GM18520 (cell line): ENCODE measurements around the gene TXNRD2.
"Not testable (repeated sequence)": the region's sequence is repeated elsewhere in the genome, so short reads cannot be mapped to it uniquely, and the experiment has no call there.

Experiments used
- ATAC-seq: cut with Tn5 transposase; IDR thresholded peaks from one replicate; pipeline ENCODE4 v1.9.1; 2021; ENCODE audit not compliant: unreplicated experiment

The TXNRD2 gene

DNA sequence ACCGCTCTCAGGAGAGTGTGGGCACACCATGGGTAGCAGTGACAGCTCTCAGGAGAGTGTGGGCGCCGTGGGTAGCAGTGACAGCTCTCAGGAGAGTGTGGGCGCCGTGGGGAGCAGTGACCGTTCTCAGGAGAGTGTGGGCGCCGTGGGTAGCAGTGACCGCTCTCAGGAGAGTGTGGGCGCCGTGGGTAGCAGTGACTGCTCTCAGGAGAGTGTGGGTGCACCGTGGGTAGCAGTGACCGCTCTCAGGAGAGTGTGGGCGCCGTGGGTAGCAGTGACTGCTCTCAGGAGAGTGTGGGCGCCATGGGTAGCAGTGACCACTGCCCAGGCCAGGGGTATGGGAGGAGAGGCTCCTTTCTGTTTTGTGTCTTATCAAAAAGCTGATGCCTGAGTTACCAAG is 33.7 kb downstream of the TXNRD2 start:
- ATAC-seq = not testable (repeated sequence)

DNA sequence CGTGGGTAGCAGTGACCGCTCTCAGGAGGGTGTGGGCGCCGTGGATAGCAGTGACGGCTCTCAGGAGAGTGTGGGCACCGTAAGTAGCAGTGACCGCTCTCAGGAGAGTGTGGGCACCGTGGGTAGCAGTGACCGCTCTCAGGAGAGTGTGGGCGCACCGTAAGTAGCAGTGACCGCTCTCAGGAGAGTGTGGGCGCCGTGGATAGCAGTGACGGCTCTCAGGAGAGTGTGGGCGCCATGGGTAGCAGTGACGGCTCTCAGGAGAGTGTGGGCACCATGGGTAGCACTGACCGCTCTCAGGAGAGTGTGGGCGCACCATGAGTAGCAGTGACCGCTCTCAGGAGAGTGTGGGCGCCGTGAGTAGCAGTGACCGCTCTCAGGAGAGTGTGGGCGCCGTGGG is 34.8 kb downstream of the TXNRD2 start:
- ATAC-seq = not testable (repeated sequence)

DNA sequence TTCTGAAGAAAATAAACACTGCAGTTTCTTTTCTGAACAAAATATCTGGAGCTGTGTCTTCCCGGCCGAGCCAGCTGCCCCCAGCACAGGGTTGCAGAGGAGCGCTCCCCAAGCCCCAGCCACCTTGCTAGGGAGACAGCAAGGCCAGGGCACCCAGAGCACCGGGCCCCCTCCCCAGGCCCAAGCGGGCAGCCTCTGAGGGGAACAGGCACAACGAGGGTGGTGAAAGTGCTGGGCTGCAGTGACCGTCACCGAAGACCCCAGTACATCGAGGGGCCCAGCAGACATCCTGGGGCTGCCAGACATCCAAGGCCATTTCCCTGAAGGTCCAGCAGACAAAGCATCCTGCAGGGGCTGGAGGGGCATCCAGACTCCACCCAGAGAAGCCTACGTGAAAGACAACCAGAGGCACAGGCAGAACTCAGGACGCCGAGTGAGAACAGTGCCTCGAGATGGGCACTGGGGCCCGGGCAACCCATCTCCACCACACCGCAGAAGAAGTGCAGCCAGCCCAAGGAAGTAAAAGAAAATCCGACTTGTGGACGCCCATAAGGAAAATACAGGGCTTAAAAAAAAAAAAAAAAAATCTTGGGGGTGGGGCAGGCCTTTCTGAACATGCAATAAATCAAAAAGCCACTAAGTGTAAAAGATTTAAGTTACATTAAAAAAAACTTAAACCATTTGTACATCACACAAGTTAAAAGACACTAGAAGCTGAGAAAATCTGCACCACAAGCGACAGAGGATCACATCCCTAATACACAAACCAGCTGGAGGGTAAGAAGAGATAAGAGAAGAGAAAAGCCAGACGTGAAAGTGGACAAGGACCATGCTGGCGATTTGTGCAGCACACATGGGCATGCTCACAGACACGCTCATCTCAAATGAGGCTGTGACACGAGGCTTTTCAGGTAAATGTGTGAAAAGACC is 36.0 kb downstream of the TXNRD2 start:
- ATAC-seq = no peak

DNA sequence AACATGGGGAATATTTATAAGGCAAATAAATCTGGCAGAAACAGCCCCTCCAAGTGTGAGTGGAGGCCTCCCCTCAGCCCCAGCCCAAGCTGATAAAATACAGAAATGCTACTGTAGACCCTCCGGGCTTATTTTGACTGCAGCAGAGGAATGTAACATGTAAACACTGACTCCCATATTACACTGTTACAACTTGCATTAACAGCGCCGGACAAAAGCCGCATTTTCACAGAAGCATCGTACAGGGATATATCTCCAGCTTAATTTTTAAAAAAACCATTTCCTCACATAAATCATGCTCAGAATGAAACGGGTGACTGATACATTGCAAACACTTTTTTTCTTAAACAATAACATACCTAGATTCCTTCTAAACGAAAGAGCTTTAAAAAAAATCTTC is 36.7 kb downstream of the TXNRD2 start:
- ATAC-seq = no peak

DNA sequence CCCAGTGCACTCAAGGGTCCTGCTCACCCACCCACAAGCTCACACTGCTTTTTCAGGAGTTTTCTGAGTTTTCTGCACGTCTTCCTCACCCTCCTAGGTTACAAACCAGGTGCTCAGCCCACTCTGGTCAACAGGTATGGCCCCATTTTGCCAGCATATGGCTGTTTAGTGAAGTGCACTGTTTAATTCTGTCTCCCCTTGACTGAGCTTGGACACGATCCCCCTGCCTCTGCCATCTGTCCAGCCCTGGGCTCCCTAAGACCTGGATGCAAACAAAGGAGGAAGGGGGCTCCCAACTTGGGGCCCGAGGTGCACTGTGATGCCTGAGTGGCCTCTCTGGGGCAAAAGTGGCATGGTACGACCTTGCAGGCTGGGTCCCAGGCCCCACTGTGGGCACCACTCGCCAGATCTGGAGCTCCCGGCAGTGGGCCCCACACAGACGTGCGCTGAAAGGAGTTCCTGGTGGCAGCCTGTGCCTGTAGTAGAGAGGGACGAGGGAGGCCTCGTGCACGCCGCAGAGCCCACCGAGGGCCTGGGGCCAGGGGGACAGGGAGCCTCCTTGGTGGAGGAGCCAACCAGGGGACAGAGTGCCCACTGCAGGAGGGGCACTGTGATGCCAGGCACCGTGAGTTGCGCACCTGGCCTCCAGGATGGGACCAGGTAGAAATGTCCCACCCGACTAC is 37.3 kb downstream of the TXNRD2 start:
- no peak for ATAC-seq

DNA sequence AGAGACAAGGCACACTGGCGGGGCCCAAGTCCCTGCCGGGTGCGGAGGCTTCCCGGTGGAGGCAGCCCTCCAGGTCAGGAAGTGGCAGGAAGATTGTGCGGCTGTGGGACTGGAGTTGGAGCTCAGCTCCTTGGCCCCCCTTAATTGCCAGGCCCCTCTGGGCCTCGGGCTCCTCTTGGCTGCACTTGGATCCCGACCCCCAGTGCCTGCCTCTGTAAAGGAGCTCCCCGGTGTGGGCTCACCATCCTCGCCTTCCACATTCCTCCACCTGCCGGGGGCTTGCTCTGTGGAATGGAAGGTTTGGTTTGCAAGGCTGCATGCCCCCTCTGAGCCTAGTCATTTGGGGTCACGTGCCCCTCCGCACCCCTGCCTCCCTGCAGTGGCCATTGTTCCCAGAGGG is 38.1 kb downstream of the TXNRD2 start:
- no peak for ATAC-seq

DNA sequence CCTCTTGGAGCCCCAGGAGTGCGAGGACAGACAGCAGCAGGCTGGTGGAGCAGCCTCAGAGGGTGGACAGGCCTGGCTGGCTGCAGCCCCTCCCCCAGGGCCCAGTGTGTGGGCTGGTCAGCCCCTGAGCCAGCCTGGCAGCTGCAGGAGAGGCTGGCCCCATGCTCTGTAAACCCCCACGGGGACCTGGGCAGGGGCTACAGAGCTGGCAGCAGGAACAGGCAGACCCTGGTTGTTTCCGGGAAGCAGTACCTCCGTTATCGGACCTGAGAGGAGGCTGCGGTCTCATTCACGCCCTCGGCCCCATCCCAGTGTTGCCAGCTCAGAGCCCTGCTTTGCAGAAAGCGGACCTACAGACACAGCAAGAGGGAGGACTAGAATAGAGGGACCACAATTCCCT is 38.6 kb downstream of the TXNRD2 start:
- no peak for ATAC-seq

DNA sequence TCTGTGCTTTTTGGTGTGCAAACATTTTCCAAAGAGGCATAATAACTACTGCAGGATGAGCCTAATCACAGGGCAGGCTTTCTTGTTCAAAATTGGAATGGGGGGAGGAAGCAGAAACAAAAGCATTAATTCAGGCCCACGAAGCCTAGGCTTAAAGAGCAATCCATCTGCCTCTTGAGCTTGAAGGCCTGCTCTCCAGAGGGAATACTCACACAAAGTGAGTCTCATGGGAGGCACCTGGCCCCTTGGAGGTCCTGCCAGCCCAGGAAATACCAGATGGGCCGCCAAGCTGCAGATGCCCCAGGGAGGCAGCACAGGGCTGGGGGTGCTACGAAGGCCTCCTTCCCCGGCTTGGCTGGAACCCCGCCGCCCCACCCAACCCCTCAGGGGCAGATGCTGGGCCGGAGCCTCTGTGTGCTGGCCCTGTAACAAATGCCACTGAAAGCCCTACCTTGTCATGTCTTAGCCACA is 39.3 kb downstream of the TXNRD2 start:
- ATAC-seq = no peak

DNA sequence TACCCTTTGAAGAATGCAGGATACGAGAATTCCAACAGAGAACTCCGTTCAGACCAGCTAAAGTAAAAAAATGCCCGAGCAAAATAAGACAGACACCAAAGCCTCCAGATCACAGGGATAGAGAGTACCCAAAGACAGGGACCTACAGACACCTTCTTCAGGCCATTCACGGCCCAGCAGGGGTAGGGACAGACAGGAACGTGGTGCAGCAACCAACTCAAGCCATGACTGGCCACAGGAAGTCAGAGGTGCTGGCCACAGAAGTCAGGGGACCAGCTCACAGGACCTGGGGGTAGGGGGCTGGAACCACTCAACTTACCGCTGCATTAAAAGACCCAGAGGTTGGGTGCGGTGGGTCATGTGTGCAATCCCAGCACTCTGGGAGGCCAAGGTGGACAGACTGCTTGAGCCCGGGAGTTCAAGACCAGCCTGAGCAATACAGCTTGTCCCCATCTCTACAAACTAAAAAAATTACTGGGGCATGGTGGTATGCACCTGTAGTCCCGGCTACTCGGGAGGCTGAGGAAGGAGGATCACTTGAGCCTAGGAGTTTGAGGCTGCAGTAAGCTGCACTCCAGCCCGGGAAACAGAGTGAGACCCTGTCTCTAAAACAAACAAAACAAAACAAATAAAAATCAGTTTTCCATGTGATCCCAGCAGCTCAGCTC is 39.9 kb downstream of the TXNRD2 start:
- no peak for ATAC-seq

DNA sequence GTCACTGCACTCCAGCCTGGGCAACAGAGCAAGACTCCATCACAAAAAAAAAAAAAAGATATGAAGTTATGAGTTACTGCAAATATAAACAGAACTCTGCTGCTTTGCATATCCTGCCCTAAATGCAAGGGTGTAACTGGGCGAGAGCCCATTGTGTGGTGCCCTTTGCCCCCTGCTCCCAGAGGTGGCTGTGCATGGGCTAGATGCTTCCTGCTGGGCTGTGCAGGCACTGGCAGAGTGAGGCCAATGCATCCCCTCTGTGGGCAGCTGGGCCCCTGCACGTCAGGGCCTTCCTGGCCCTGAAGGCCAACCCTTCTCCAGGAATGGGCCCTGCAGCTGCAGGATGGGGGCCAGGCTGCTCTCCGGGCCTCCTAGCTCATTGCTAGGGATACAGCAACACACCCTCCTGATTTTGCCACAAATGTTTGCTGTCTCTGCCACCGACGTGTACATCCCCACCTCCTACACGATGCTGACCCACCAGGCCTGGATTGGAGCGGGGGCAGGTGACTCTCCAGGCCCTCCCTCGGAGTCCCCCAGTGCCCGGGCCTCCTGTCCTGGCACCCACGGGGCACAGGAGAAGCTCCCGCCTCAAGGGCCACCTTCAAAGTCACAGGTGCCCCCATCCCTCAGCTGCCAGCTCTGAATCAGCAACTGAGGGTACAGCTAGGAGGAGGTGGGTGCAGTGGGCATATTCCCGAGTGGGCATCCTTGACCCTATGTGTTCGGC is 40.7 kb downstream of the TXNRD2 start:
- ATAC-seq = no peak

DNA sequence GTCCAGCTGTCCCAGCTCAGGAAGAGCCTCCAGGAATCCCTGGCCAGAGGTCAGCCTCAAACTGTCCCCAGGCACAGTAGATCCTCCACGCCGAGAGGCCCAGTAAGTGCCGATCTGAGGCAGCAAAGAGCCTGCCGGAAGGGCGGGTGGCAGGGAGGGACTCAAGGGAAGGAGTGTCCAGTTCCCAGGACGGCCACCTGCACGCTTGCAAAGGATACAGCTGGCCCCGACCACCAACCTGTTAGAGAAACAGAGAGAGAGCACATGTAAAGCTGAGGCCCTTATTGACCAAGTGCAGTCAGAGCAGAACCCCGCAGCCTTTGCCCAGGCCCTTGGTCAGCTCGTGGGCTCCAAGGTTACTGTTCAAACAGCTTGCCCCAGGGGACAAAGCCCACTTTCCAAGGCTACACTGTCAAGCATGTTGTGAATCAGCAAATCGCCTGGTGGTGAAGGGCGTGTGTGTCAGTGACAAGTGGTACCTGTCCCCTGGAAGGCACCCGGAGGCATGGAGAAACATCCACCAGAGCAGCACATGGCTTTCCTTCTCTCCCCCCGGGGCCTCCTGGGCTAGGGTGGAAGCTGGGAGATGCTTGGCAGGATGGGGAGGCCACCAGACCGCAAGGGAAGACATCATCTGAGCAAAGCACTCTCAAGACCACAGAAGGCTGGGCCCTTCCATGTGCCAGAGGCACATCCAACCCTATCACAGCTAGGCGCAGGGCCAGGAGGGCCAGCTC is 42.6 kb downstream of the TXNRD2 start:
- ATAC-seq = no peak

DNA sequence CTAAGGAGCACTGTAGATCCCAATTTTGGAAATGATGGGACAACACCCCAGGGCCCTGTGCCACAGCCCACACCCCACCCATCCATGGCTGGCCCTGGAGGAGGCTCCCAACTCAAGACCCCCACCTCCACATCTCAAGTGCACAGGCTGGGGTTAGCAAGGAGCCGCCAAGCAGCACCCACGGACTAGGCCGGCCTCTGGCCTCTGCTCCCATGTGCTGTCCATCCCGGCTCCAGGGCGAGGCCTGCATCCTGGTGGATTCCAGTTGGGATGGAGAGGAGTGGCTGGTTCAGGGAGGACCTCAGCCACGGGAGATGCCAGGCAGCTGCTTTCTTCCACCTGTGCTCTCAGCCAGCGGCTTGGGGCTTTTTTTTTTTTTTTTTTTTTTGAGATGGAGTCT is 43.5 kb downstream of the TXNRD2 start:
- ATAC-seq = no peak

DNA sequence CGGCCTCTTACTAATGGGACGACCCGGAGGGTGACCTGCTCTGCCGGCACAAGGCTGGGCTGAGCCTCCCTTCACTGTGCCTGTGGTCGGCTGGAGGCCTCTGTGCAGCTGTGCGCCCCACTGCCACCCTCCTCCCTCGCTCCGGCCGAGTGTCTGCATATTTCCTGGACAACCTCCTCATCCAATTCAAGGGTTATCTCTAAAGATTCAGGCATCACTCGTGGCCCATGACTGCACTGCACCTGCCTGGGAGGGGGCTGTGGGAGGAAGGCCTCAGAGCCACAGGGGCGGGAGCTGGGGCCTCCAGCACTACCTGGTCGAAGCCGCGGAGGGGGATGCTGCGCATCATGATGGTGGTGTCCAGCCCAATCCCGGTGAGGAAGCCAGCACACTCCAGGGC is 43.9 kb downstream of the TXNRD2 start:
- no peak for ATAC-seq

DNA sequence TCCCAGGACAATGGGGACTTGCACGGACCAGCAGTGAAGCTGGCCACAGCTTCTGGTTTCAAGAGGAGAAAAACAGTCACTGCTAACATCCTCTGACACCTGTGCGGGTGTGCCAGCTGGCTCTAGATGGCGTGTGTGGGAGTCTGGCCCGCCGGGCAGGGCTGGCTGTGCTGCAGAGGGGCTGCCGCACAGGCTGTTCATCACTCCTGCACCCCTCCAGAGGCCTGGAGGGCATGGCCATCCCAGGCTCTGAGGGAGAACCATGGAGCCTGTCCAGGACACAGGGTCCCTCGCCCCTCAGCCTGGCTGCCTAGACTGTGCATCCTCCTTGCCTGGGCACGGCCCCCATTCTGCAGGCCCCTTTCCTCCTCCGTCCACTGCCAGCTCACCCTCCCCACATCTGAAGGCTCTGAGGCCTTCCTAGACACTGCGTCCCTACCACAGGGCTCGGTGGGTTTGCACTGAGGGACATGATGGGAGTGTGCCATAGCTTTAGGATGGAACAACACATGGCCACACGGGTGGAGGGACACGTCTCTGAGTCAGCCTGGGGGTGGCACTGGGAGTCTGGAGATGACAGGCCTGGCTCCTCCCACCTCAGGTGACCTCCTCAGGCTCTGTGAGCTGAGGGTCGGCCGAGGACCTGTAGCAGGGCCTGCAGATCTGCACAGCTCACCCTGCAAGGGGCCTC is 44.8 kb downstream of the TXNRD2 start:
- ATAC-seq = no peak

DNA sequence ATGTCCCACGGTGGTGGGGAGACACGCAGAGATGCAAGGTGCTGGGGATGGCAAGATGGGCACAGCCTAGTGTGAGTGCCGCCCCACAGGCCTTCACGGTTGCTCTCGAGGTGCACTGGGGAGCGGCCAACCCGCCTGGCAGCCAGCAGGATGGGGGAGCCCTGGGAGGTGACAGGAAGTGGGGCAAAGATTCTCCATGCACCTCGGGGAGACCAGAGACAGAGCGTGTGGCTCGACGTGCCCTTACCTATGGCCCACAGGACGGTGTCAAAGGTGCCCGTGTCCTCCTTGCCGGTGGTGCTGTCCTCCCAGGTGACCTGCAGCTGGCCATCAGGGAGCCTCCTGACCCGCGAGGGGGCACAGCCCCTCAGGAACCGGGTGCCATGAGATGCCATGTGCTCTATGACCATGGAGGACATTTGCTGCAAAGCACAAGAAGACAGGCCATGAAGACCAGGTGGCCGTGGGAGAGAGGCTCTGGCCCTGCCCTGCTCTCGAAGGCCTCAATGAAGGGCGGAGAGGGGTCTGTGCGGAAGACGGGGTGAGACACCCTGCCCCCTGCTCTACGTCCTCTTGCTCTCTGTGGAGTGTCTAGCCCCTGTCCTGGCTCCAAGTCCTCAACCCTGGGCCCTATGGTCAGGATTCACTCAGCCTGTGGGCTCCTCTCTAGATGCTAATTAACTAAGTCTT is 46.3 kb downstream of the TXNRD2 start:
- no peak for ATAC-seq

DNA sequence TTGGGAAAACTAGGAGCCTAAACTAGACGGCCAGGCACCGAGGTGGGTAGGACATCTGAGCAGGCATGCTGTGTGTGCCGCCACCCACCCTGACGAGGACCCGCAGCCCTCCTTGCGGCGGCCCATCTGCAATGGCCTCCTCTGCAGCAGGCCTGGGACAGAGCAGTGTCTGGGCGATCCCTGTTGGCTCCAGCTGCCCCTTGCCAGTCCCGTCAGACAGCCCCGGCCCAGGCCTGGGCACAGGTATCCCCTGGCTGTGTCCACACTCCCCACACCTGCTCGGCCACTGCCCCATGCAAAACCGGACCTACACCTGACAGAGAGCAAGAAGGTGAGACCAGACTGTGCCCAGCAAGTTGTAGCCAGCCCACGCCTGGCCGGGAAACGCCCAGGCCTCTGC is 48.3 kb downstream of the TXNRD2 start:
- ATAC-seq = no peak

DNA sequence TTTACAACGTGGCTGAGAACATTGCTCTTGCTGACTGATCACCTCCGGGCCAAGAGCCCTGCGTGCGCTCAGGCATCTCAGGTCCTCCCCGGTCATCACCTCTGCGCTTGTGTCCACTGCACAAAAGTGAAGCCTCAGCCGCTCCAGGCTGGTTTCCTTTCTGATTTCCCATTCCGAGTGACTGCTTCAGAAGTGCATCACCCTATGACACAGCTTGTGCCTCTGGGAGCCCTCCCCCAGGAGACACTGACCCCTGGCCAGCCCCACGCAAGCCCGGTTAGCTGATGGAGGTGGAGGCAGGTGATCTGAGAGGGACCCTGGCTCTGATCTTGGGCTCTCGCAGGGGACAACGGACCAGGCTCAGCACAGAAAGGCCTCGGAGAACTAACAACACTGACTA is 48.7 kb downstream of the TXNRD2 start:
- no peak for ATAC-seq

DNA sequence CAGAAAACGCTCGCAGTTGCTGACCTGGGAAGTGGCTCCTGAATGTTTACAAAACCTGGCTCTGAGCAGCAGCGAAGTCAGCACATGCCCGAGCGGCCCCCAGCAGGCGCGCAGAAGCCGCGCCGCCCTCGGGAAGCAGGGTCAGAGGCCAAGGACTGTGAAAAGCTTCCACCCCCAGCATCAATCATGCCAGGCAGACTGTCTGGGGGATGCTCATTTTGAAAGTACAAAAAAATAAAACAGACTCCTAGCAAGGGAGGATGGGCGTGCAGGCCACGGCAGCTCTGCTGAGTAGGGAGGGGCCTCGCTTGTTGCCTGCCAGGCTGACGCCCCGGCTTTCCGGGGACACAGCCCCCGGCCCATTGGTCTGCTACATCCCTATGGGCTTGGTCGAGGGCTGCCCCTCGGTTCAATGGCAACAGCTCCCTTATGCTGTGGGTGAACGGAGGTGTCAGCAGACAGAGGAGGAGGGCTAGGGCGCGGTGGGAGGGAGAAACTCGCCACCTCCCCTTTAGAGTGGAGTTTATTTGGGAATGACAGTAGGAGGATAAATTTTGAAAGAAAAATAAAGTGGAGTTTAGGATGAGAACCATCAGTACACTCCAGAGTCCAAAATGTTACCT is 49.2 kb downstream of the TXNRD2 start:
- no peak for ATAC-seq
